ENCODE measurements around the gene ZNF391. TPM values are rescaled to one million over a fixed set of nuclear protein-coding genes. Genes with fewer than 3 reads are reported as not detected.
"Not testable (repeated sequence)": the region's sequence is repeated elsewhere in the genome, so short reads cannot be mapped to it uniquely, and the experiment has no call there.

The ZNF391 gene
- polyA plus RNA-seq (2014; cell fraction: cytosol; rRNA removed) = 2.8 and 7.7 TPM in 2 replicates
- polyA plus RNA-seq (2014; cell fraction: nucleus; rRNA removed) = 1.5 and 1.8 TPM in 2 replicates

DNA sequence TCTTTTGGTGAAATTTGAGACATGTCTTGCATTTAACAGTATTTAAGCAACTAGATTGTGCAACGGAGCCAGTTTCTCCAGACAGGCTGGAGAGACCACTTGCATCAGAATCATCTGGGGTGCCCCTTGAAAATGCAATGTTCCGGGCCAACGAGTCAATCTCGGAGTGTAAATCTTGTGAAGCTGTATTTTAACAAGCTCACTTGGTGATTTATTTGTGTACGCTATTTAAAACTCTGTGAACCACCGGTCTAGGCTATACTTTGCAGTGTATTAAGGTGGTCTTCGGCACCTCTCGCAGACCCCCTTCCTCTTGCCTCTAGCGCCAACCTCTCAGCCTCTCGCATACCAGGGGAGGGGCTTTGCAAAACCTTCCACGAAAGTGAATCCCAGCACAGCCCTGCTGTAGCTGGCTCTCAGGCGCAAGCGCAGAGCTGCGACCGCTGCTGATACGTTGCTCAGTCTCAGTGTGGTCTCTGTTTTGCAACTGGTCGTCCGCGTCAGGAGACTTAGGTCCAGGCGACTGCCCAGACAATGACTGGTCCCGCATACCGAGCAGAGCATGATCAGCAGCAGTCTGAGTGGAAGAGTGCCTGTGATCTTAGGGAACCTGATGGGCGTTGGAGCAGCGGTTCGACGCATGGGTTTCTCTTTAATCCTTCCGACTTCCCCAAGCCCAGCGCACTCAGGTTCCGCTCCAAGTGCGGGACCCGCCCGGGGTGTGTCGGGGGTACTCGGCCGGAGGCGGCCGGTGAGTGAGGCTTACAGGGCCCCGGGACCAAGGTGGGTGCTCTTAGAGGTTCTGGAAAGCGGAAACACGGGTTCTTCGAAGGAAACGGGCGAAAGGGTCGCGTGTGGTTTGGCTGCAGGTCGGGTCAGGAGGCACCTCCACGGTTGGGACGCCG, at the start of gene ZNF391:
Gene ZNF391 (plus strand): TSS at position 467 of the 905 bp plus-strand sequence. CDS start 11,612 bp downstream, outside the sequence.
- DNase-seq (ENCODE audit: low spot score) = peak; percentile 85

DNA sequence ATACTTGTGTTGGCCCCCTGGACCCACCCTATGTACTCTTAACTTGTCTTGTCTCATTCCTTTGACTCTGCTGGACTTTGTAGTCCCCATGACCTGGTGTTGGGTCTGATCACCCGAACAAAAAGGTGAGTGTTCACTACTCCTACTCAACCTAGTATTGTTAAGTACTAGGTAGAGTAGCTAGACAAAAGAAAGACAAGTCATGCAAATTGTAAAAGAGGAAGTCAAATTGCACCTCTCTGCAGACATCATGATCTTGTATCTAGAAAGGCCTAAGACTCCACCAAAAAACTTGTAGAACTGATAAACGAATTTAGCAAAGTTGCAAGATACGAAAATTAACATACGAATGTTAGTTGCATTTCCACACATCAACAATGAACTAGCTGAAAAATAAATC, 35.7 kb upstream of the ZNF391 start:
- DNase-seq (ENCODE audit: low spot score) = no peak

DNA sequence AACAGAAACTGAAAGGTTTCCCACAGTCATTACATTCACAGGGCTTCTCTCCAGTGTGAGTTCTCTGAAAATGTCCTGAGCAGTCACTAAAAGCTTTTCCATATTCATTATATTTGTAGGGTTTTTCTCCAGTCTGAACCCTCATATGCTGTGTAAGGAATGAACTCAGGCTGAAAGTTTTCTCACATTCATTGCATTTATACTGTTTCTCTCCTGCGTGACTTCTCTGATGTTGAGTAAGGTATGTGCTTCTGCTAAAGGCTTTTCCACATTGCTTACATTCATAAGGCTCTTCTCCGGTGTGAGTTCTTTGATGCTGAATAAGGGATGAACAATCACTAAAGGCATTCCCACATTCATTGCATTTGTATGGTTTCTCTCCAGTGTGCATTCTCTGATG, 29.8 kb upstream of the ZNF391 start:
- DNase-seq (ENCODE audit: low spot score) = no peak

DNA sequence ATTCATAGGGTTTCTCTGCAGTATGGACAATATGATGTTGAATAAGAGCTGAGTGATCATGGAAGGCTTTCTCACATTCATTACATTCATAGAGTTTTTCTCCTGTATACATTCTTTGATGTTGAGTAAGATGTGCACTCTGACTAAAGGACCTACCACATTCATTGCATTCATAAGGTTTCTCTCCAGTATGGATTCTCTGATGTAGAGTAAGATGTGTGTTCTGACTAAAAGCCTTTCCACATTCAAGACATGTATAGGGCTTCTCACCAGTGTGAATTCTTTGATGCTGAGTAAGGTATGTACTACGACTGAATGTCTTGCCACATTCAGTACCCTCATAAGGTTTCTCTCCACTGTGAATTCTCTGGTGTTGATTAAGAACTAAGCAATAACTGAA, 29.3 kb upstream of the ZNF391 start:
- no peak for DNase-seq (ENCODE audit: low spot score)

DNA sequence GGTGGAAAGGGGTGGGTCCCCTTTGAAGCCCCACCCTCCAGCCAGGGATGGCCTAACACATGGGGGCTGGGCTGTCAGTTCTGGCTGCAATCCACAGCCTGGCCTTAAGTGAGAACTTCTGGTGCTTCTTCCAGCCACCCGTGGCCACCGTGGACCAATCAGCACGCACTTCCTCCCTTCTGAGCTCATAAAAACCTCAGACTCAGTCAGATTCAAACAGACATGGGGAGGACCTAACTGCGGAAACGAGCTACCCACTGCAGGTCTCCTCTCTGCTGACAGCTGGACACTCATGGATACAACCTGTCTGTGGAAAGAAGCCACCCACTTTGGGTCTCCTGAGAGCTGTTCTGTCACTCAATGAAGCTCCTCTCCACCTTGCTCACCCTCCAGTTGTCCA, 20.4 kb upstream of the ZNF391 start:
- no peak for DNase-seq (ENCODE audit: low spot score)

DNA sequence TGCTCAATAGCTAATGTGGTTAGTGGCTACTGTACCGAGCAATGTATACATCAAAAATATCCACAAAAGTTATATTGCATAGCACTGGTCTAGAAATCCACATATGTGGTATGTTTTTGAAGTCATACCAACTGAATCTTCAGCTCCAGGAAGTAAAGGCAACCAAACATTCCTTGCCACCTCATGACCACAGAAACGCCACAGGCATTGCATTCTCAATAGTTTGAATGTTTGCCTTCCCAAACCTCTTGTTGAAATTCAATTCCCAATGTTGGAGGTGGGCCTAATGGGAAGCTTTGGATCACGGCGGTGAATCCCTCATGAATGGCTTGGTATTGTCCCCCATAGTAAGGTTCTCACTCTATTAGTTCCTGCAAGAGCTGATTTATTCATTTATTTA, 18.2 kb upstream of the ZNF391 start:
- DNase-seq (ENCODE audit: low spot score) = no peak

DNA sequence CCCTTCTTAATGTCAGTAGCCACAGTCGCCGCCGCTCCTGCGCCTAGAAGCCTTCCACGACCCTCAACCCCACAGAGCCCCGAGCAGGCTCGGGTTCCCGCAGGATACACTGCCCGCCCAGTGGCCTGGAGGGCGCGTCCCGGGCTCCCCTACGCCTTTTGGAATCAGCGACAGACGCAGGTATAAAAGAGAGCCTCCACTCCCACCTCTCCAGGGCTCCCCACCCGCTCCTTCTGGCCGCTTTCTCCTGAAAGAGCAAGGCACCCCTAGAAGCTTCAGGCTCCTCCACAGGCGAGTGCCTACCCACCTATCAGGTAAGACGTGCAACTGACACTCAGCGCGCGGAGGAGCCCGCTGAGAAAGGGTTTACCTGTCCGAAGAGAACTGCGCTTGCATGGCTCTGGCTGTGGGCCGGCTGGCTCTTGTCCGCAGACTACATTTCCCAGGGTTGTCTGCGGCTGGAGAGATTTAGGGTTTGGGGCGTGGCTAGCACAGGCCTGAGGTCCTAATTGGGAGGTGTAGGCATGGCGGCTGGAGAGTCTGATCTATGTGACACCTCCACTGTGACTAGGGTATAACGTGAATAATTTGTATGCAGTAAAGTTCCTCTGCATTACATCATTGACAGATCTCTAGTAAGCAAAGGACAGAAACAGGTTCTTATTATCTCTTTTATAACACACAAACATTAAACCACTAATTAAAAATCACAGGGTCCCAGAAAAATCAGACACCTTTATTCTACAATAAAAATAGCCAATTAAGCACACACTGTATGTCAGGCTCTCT, 13.5 kb upstream of the ZNF391 start:
- DNase-seq (ENCODE audit: low spot score) = peak; percentile 39

DNA sequence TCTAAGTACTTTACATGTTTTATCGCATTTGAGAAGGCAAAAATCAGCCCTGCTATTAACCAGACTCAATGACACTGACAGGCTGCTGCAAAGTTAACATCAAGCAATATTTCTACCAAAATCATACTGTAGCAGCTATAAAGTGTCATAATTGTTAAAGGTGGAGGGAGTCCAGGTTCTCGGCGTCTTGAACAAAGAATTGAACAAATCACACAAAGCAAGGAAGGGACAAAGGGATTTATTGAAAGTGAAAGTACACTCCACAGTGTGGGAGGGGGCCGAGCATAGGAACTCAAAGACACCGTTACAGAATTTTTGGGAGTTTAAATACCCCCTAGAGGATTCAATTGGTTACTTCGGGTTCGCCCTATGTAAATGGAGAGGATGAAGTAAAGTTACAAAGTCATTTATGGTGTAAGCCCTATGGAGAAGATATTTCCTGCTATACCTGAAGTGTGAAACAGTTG, 12.9 kb upstream of the ZNF391 start:
- no peak for DNase-seq (ENCODE audit: low spot score)

DNA sequence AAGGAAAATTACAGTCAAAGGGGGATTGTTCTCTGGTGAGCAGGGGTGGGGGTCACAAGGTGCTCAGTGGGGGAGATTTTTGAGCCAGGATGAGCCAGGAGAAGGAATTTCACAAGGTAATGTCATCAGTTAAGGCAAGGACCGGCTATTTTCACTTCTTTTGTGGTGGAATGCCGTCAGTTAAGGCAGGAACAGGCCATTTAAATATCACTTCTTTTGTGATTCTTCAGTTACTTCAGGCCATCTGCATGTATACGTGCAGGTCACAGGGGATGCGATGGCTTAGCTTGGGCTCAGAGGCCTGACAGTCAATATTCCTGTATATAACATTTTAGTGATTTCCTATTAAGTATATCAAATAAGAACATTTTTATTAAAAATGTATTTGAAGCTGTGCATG, 10.2 kb upstream of the ZNF391 start:
- not testable (repeated sequence) for DNase-seq (ENCODE audit: low spot score)

DNA sequence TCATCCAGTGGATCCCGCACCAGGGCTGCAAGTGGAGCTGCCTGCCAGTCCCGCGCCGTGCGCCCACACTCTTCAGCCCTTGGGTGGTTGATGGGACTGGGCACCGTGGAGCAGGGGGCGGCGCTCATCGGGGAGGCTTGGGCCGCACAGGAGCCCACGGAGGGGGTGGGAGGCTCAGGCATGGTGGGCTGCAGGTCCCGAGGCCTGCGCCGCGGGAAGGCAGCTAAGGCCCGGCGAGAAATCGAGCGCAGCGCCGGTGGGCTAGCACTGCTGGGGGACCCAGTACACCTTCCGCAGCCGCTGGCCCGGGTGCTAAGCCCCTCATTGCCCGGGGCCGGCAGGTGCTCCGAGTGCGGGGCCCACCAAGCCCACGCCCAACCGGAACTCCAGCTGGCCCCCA, 7.6 kb upstream of the ZNF391 start:
- not testable (repeated sequence) for DNase-seq (ENCODE audit: low spot score)

DNA sequence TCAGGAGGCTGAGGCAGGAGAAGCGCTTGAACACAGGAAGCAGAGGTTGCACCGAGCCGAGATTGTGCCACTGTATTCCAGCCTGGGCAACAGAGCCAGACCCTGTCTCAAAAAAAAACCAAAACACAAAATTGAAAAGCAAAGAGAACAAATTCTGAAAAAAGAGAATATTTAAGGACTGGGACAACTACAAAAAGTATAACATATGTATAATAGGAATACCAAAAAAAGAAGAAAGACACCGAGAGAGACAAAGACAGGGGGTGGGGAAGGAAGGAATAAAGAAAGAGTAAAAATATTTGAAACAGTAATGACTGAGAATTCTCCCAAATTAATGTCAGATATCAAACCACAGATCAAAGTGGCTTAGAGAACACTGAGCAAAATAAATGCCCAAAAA, 5.5 kb upstream of the ZNF391 start:
- no peak for DNase-seq (ENCODE audit: low spot score)

DNA sequence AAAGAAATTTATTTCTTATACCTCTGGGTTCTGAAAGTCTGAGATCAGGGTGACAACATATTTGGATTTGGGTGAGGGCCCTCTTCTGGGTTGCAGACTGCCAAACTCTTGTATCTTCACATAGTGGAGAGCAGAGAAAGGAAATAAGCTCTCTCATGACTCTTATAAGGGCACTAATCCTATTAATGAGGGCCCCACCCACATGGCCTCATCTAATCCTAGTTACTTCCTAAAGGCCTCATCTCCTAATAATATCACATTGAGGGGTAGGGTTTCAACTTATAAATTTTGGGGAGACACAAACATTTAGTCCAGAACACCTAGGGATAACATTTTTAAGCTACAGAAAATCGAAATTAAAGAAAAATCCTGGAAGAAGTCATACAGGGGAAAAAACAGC, 5.1 kb upstream of the ZNF391 start:
- DNase-seq (ENCODE audit: low spot score) = no peak

DNA sequence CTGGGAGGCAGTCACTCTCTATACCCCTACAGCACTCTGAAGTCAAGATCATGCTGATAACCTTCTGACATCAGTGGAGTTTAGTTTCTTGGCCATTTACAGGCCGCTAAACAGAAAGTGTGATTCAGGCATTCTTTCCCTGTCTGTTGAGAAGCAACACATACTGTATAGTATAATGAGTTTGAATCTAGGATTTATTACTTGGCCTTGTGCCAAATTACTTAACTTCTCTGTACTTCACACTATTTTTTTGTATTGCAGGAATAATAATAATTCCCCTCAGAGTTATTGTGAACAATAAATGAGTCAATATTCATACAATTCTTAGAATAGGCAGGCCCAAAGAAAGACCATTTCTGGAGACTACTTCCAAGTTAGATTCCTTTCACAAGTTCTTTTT, 4.1 kb downstream of the ZNF391 start:
- DNase-seq (ENCODE audit: low spot score) = peak; percentile 4

DNA sequence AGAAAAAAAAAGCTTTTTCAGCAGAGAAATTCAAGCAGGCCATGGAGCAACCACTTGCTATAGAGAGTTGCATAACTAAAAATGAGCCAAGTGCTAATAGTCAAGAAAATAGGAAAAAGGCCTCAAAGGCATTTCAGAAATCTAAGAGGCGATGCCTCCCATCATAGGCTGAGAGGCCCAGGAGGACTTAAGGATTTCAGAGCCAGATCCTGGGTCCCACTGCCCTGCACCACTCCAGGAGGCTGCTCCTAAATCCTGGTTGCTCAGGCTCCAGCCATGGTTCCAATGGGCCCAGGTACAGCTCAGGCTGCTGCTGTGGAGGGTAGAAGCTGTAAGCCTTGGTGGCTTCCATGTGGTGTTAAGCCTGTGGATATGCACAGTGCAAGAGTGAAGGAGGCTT, 5.5 kb downstream of the ZNF391 start:
- no peak for DNase-seq (ENCODE audit: low spot score)

DNA sequence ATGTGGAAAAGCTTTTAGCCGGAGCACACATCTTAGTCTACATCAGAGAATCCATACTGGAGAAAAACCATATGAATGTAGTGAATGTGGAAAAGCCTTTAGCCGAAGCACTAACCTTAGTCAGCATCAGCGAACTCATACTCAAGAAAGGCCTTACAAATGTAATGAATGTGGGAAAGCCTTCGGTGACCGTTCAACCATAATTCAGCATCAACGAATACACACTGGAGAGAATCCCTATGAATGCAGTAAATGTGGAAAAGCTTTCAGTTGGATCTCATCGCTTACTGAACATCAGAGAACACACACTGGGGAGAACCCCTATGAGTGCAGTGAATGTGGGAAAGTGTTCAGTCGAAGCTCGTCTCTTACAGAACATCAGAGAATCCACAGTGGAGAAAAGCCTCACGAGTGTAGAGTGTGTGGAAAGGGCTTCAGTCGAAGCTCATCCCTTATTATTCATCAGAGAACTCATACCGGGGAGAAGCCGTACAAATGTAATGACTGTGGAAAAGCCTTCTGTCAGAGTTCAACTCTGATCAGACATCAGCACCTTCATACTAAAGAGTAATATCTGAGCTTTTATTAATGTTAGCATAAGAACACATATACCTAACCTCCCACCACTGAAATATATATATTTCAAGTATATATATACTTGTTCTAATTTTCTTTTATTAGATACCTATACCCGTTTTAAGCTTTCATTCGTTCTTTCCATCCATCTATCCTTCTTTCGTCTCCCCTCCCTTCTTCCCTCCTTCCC, 12.5 kb downstream of the ZNF391 start:
- no peak for DNase-seq (ENCODE audit: low spot score)

DNA sequence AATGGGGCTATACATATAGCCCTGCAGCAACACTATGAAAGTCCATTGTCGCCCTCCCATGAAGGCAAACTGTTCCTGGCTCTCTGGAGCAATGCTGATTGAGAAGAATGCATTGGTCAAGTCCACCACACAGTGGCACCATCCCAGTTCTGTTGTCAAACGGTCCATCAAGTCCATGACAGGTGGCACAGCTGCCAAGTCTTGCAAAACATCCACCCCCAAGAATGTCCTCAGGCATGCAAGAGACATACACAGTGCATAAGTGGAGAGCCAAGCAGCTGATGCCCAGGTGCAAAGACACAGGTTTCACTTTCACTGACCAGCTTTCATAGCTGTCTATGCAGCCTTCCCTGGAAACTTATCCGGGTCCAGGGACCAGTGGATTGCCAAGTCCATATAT, 17.5 kb downstream of the ZNF391 start:
- no peak for DNase-seq (ENCODE audit: low spot score)

DNA sequence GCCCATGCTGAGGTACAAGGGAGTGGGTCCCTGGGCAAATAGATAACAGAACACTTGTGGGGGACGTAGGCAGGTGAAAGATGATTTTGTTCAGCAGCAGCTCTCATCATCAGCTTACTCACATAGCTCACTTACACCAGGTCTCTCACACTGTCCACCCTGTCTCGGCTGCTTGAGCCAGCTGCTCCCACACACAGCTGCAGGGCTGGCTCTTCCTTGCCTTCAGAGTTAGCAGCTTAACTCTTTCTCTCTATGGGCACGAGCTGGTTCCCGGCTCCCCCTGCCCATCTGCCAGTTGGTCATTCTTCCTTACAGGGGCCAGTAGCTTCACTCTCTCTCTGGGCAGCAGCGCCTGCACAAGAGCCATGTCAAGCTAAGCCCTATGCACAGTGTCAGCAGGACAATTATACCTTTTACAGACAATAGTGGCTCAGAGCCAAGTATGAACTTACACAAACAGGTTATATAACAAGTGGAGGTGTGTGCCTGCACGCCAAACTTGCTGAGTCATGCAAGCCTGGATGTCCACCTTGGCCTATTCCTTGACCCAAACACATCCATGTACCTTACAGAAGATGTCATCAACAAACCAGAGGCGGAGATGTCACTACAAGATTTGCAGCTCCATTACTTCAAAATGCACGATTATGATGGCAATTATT, 18.7 kb downstream of the ZNF391 start:
- DNase-seq (ENCODE audit: low spot score) = no peak

DNA sequence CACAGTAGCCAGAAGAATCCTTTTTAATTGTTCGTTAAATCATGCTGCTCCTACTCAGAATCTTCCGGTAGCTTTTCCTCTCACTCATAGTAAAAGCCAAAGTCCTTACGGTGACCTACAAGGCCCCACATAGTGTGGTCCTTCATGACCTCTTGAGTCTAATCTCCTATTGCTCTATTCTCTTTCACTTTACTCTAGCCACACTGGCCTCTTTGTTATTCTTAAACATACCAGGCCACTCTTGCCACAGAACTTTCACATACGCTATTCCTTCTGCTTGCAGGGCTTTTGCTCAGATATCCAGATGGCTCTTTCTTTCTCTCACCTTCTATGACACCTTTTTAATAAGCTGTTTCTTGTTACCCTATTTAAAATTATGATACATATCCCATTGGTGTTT, 25.7 kb downstream of the ZNF391 start:
- DNase-seq (ENCODE audit: low spot score) = no peak

DNA sequence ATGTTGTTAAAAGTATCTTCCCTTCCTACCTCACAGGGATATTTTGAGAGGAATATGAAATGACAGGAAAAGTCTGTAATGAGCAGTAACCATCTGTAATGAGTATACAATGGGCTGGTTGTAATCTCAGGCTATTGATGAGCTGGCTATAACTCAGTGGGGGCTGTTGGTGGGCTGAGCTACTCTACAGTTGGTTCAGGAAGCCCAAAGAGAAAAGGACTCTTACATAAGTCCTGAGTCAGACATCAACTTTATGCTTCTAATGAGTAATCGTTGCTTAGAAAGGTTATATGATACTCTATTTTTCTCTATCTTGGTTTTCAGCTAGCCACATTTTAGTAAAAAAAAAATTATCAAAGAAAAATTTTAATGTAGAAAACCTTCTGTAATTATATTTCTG, 26.4 kb downstream of the ZNF391 start:
- no peak for DNase-seq (ENCODE audit: low spot score)

DNA sequence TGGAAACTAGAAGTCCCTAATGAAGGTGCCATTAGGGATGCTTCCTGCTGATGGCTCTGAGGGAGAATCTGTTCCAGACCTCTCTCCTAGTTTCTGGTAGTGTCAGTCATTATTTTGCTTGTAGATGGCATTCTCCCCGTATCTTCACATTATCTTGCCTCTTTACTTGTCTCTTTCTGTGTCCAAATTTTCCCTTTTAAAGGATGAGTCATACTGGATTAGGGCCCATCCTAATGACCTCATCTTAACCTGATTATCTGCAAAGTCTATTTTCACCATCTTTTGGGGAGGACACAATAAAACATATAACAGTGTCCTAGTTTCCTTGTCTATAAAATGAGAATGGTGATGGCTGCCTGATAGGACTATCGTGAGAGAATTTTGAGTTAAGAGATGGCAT, 27.3 kb downstream of the ZNF391 start:
- no peak for DNase-seq (ENCODE audit: low spot score)

DNA sequence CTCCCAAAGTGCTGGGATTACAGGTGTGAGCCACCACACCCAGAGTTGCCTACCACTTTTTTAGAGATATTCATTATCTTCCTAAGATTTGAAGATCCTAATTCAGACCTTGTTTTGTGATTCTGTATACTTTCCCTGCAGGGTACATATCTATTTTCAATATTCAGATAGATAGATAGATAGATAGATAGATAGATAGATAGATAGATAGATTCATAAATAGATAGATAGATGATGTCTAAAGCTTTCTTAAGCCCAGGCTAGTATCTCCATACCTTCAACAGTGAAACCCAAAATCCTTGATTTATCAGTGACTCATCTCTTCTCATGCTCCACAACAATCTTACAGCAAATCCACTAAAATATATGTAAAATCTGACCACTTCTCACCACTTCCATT, 30.8 kb downstream of the ZNF391 start:
- no peak for DNase-seq (ENCODE audit: low spot score)
